Prostate gland (tissue), 2 donors: ENCODE data around the gene CDH24.

ENCODE experiments used
- POLR2A ChIP-seq: fragments of 450-650 bp; IDR thresholded peaks from one replicate; pipeline ENCODE4 v1.6.1; 2016; ENCODE audit warnings: antibody characterized with exemption, mild to moderate bottlenecking
- POLR2AphosphoS5 ChIP-seq: sonication (generic); formaldehyde crosslinking; IDR thresholded peaks from one replicate; pipeline ENCODE4 v1.6.1; 2017; ENCODE audit warnings: antibody characterized with exemption
- TF ChIP-seq, protein P1 (sequence below), 4 experiments: fragments of 200-600 bp in 2 of 4; fragments of 450-650 bp in 2 of 4; sonication (generic) in 2 of 4; IDR thresholded peaks; 1 replicate in 3 of 4; 2 replicates in 1 of 4; pipeline ENCODE4 v1.5.1; 2016 to 2019; ENCODE audit warnings: antibody characterized with exemption in 4 of 4, mild to moderate bottlenecking in 2 of 4, moderate library complexity in 2 of 4

DNA sequence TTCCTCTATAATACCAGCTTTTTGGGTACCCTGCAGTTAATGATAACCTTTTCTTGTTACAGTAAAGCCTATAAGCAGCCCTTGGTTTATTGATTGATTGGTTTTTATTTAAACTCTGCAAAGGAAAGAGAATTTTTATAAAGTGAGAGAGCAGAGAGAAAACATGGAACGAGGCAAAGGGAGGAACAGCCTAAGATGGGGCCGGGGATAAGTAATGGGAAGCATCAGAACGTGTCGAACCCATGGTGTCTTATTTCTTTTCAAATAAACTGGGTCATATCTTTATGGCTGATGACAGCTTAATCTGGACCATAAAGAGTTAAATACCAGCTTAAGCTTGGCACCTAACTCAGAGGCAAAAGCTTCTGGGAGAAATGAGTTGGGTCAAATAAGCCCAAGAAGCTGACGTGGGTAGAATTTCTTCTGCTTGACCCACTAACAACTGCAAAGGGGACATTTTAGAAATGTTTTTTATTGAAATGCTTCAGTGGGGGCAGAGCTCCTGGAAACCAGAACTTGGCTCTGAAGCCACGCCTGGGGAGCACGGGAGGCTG is 35.4 kb downstream of the CDH24 start:
- TF ChIP-seq, protein P1, sequence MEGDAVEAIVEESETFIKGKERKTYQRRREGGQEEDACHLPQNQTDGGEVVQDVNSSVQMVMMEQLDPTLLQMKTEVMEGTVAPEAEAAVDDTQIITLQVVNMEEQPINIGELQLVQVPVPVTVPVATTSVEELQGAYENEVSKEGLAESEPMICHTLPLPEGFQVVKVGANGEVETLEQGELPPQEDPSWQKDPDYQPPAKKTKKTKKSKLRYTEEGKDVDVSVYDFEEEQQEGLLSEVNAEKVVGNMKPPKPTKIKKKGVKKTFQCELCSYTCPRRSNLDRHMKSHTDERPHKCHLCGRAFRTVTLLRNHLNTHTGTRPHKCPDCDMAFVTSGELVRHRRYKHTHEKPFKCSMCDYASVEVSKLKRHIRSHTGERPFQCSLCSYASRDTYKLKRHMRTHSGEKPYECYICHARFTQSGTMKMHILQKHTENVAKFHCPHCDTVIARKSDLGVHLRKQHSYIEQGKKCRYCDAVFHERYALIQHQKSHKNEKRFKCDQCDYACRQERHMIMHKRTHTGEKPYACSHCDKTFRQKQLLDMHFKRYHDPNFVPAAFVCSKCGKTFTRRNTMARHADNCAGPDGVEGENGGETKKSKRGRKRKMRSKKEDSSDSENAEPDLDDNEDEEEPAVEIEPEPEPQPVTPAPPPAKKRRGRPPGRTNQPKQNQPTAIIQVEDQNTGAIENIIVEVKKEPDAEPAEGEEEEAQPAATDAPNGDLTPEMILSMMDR (IDR thresholded peaks at IDR 0.05), result no peak
- TF ChIP-seq POLR2A, result no peak
- no peak for TF ChIP-seq POLR2AphosphoS5
